GM12878 (cell line): ENCODE measurements around the gene KDM2A. TPM values are rescaled to one million over a fixed set of nuclear protein-coding genes. Genes with fewer than 3 reads are reported as not detected.

Experiments
- ATAC-seq: fragments of 200-7000 bp; cut with Tn5 transposase; 3 replicates; pipeline ENCODE4 v1.9.1; 2020; ENCODE audit warnings: mild to moderate bottlenecking, moderate library complexity
- BruUV-seq: library from RNA; stranded (reverse); fragments of 400-500 nt; replicated peaks from 2 replicates; lab custom pipeline; 2021; lab: Mats Ljungman, UMichigan
- CTCF ChIA-PET: fragments of 300-600 bp; sonication (Branson Sonifier 250); formaldehyde crosslinking; extraction: SDS; loops from one replicate; lab custom pipeline; 2021; ENCODE audit warnings: inconsistent platforms; lab: Yijun Ruan, JAX
- POLR2A ChIA-PET: fragments of 350-600 bp; formaldehyde crosslinking; extraction: SDS; loops from one replicate; lab custom pipeline; 2021; ENCODE audit warnings: inconsistent platforms; lab: Charles Lee
- RAD21 ChIA-PET: fragments of 300-600 bp; sonication (Branson Sonifier 250); formaldehyde crosslinking; loops from one replicate; lab custom pipeline; 2023; ENCODE audit warnings: antibody characterized with exemption; ENCODE audit not compliant: unreplicated experiment; lab: Charles Lee
- SMC1A ChIA-PET: fragments of 300-600 bp; sonication (Branson Sonifier 250); formaldehyde crosslinking; loops from one replicate; lab custom pipeline; 2023; ENCODE audit not compliant: unreplicated experiment, uncharacterized antibody; lab: Charles Lee
- DNase-seq: peaks from one replicate; pipeline ENCODE4 v3.0.0-alpha.2; 2011; ENCODE audit warnings: low read depth, low spot score
- FAIRE-seq: peaks from 3 replicates; lab custom pipeline; 2011; peaks lifted over from hg19 to GRCh38; lab: Jason Lieb, UNC
- H2AFZ ChIP-seq: 2 replicates; pipeline ENCODE4 v1.6.0; 2011; ENCODE audit warnings: low read depth, low read length, control low read depth; ENCODE audit not compliant: control insufficient read depth
- H3K27ac ChIP-seq: 2 replicates; pipeline ENCODE4 v1.5.1; 2011; ENCODE audit warnings: control low read depth; ENCODE audit not compliant: control insufficient read depth, insufficient read depth
- H3K27me3 ChIP-seq, 2 experiments: replicated peaks in 1 of 2; 2 replicates each; pipeline versions ENCODE4 v1.6.0 to v1.6.1; 2011; ENCODE audit warnings: low read length in 1 of 2; ENCODE audit not compliant: control insufficient read depth in 2 of 2, insufficient read depth in 2 of 2
- H3K36me3 ChIP-seq, 2 experiments: 2 replicates each; pipeline ENCODE4 v1.5.1; 2011; ENCODE audit warnings: low read length in 1 of 2; ENCODE audit not compliant: control insufficient read depth in 2 of 2, insufficient read depth in 2 of 2
- H3K4me1 ChIP-seq: 2 replicates; pipeline ENCODE4 v1.6.1; 2011; ENCODE audit warnings: mild to moderate bottlenecking, low read length, moderate library complexity, mixed read lengths; ENCODE audit not compliant: control insufficient read depth, insufficient read depth
- H3K4me2 ChIP-seq: 2 replicates; pipeline ENCODE4 v1.6.0; 2011; ENCODE audit warnings: control low read depth; ENCODE audit not compliant: control insufficient read depth, insufficient read depth
- H3K4me3 ChIP-seq: fragments of 200-600 bp; sonication (generic); 2 replicates; pipeline ENCODE4 v1.5.1; 2016
- H3K79me2 ChIP-seq: 2 replicates; pipeline ENCODE4 v1.6.0; 2011; ENCODE audit warnings: low read length; ENCODE audit not compliant: control insufficient read depth, insufficient read depth
- H3K9ac ChIP-seq: 2 replicates; pipeline ENCODE4 v1.8.0; 2011; ENCODE audit warnings: low read length, control low read depth, mixed read lengths; ENCODE audit not compliant: control insufficient read depth, insufficient read depth
- H3K9me3 ChIP-seq: replicated peaks from 3 replicates; pipeline ENCODE4 v1.5.1; 2011; ENCODE audit warnings: mild to moderate bottlenecking, low read length; ENCODE audit not compliant: control insufficient read depth, insufficient read depth
- H4K20me1 ChIP-seq: 2 replicates; pipeline ENCODE4 v1.6.0; 2011; ENCODE audit not compliant: control insufficient read depth, insufficient read depth
- ATF7 ChIP-seq: fragments of 450-650 bp; IDR thresholded peaks from 2 replicates; pipeline ENCODE4 v1.6.1; 2016; ENCODE audit warnings: low read depth, mild to moderate bottlenecking
- CEBPB ChIP-seq, 2 experiments: fragments of 150-350 bp in 1 of 2; IDR thresholded peaks; 2 replicates each; pipeline ENCODE4 v1.6.1; 2012 to 2014; ENCODE audit warnings: low read depth in 2 of 2, low read length in 2 of 2, borderline replicate concordance in 1 of 2, inconsistent platforms in 1 of 2
- PAX5 ChIP-seq: IDR thresholded peaks from 2 replicates; pipeline ENCODE4 v1.6.1; 2011; ENCODE audit warnings: low read depth, low read length, borderline replicate concordance
- SMC3 ChIP-seq: IDR thresholded peaks from 2 replicates; pipeline ENCODE4 v1.6.1; 2011; ENCODE audit warnings: low read length, improper control_type of control experiment, borderline replicate concordance
- ZZZ3 ChIP-seq: IDR thresholded peaks from 2 replicates; pipeline ENCODE4 v1.6.1; 2011; ENCODE audit warnings: low read depth; ENCODE audit not compliant: control insufficient read depth, insufficient read length
- WGBS: methylation state at CpG from one replicate; pipeline ENCODE4 v1.1.6; 2016; ENCODE audit warnings: low lambda C conversion rate; ENCODE audit not compliant: insufficient replicate concordance, insufficient coverage; ENCODE audit errors: missing lambda C conversion rate; 5-methylcytosine and 5-hydroxymethylcytosine counted together
- in situ Hi-C: fragments of 300-500 bp; cut with MboI; formaldehyde crosslinking; loops from 9 replicates; pipeline ENCODE4 v1.14.3; 2018; ENCODE audit warnings: mixed read lengths
- intact Hi-C: fragments of 100-400 bp; cut with micrococcal nuclease; formaldehyde crosslinking; loops from one replicate; pipeline ENCODE4 v1.14.2; 2022; ENCODE audit not compliant: unreplicated experiment
- polyA plus RNA-seq, 11 experiments: library from polyadenylated mRNA; depleted of rRNA in 4 of 11; unstranded in 6 of 11; stranded (reverse) in 5 of 11; fragments of >200 nt; fragmentation: Nextera tagmentation in 4 of 11; fragmentation: Illumina TruSeq in 1 of 11; extraction: Ambion mirVana in 4 of 11; extraction: Trizol in 1 of 11; gene quantifications; 1 replicate in 1 of 11; 2 replicates in 10 of 11; pipeline versions ENCODE4 v1.2.1 to v1.2.3, GENCODE V29; 2011 to 2016; ENCODE audit warnings: inconsistent platforms in 2 of 11, missing spikeins in 2 of 11, low read depth in 1 of 11
- total RNA-seq, 4 experiments: library from RNA; depleted of rRNA in 3 of 4; stranded (reverse); fragments of >200 nt in 3 of 4; fragmentation: Illumina TruSeq in 1 of 4; extraction: Trizol in 1 of 4; gene quantifications; 2 replicates each; pipeline versions ENCODE4 v1.2.1 to v1.2.3, GENCODE V29; 2013 to 2021
- TF ChIP-seq, protein P1 (sequence below): fragments of 450-650 bp; IDR thresholded peaks from 2 replicates; pipeline ENCODE4 v1.6.1; 2016; ENCODE audit warnings: mild to moderate bottlenecking

KDM2A gene
- total and polyA plus RNA-seq, 10 of the 15 experiments (the other 5 are each of a cell fraction or from before 2014, with no cell fraction given), result 10.5 to 69.3 (median 41.6) TPM

DNA sequence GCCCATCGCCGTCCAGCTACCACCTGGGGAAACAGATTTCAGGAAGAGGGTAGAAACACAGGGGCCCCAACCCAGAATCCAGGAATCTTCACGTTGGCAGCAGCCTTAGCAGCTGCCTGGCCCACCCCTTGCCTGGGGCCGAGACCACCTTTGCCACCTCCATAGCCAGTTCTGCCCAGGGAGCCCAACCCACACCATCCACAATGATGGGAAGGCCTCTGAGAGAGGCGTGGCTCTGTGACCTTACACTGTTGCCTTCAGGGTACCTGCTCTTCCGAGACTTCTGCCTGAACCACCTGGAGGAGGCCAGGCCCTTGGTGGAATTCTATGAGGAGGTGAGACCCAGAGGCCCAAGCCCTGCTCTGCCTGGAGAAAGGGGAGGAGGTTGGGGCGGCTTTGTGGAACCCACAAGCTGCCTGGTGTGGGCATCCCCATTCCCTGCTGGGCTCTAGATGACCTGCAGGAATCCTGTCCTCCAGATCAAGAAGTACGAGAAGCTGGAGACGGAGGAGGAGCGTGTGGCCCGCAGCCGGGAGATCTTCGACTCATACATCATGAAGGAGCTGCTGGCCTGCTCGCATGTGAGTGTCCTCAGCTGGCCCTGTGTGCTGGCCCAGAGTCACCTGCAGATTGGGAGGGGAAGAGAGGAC, 160.0 kb downstream of the KDM2A start:
- in situ Hi-C loops (no loop called here), intact Hi-C loops (no loop called here)
- Histone ChIP-seq H3K4me3 (no peak overlapping the region), H3K36me3 (peaks cover 31 to 68% of the 10 kb centered on the region in 2 experiments), H3K79me2 (peaks cover 50% of the 10 kb centered on the region), H3K9me3 (no peaks in the 10 kb centered on the region), H2AFZ (no peak overlapping the region), H3K9ac (peak overlapping the region; percentile 20; the same call in 1 of the 2 replicates), H3K4me1 (peaks cover 33% of the 10 kb centered on the region), H3K4me2 (no peak overlapping the region), H4K20me1 (no peaks in the 10 kb centered on the region), H3K27me3 (no peaks in the 10 kb centered on the region), H3K27ac (peak overlapping the region; percentile 99; the same call in 1 of the 2 replicates)
- DNase-seq (no peak), FAIRE-seq (no peak), ATAC-seq (no peak)
- ChIA-PET CTCF (interaction anchor here (1.5 kb wide), 1 partner anchor 72 kb away, joined by 4 read pairs; no protein-coding TSS in a partner anchor), POLR2A (interaction anchor here (0.5 to 1.7 kb wide), 3 partner anchors 11 to 154 kb away, joined by 3 to 8 read pairs (median 5); partner anchors contain the start of gene POLD4), RAD21 (no interaction called here), SMC1A (interaction anchor here (1.5 to 1.9 kb wide), 2 partner anchors 9 to 38 kb away, joined by 4 to 9 read pairs; no protein-coding TSS in a partner anchor)
- no TSS peak for BruUV-seq
- TF ChIP-seq ATF7, result no peak
- no peak for TF ChIP-seq SMC3
- TF ChIP-seq PAX5, result no peak
- no peak for TF ChIP-seq ZZZ3
- no peak for TF ChIP-seq CEBPB (IDR thresholded peaks at IDR 0.05; ENCODE audit: borderline replicate concordance in 1 of 2, low read depth in 2 of 2, low read length in 2 of 2)
- TF ChIP-seq, protein P1, sequence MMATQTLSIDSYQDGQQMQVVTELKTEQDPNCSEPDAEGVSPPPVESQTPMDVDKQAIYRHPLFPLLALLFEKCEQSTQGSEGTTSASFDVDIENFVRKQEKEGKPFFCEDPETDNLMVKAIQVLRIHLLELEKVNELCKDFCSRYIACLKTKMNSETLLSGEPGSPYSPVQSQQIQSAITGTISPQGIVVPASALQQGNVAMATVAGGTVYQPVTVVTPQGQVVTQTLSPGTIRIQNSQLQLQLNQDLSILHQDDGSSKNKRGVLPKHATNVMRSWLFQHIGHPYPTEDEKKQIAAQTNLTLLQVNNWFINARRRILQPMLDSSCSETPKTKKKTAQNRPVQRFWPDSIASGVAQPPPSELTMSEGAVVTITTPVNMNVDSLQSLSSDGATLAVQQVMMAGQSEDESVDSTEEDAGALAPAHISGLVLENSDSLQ, result no peak
- 77% methylated on average over 10 of the region's 14 CpGs for WGBS
